ENCODE data around the gene LTC4S.

Gene LTC4S

DNA sequence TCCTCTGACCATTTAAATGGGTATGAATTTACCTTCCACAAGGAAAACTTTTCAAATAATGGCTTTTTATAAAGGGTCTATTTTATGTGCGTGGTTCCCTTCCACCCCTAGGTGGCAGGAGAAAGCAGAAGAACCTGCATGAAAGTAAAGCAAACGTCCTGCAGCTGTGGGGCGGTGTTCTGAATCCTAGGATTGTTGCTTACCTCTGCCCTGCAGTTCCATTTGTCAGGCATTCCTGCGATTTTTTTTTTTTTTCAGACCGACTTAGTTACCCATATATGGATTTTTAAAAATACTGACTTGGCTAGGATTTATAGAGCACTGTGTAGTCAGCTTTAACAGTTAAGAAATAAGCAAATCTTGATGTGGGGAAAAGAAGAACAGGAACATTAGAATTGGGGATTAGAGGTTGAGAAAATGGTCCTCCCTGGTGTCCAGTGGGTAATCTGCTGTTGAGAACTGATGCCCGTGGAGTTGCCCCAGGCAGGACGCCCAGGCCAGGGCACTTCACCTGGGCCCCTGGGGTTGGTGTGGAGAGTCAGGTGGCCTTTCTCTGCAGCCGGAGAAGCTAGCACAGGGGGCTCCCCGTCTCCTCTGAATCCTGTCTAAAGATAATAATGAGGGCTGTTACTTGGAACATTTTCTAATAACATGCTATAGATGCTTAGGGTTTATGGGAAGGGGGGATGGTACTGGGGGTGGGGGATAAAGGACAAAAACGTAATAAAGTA lies 30.4 kb upstream of the LTC4S start:
- Histone ChIP-seq H3K36me3 (ENCODE audit: control insufficient read depth, insufficient read depth, low read length) (peaks cover 8% of the 10 kb centered on the region), H3K4me3 (ENCODE audit: low read length) (no peak overlapping the region), H3K9ac (ENCODE audit: low read length) (no peak overlapping the region), H3K27ac (ENCODE audit: low read depth, low read length) (no peak overlapping the region), H3K27me3 (ENCODE audit: control insufficient read depth, insufficient read depth, low read length) (no peaks in the 10 kb centered on the region), H3K4me1 (ENCODE audit: control insufficient read depth, insufficient read depth, low read length) (peaks cover 24% of the 10 kb centered on the region)

DNA sequence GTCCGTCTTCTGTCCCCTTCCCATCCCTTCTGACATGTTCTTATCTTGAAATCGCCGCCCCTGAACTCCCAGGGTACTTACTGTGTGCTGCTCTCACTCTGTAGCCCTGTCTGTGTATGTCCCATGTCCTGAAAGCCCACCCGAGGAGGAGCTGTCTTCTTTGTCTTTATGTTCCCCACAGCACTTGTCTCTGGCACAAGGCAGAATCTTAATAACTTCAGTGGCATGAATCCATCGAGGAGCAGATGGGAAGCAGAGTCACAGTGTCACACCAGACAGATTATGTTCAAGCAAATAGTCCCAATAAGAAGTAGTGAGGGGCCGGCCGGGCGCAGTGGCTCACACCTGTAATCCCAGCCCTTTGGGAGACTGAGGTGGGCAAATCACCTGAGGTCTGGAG lies 29.7 kb upstream of the LTC4S start:
- Histone ChIP-seq H3K4me1 (ENCODE audit: control insufficient read depth, insufficient read depth, low read length) (peaks cover 24% of the 10 kb centered on the region), H3K4me3 (ENCODE audit: low read length) (no peak overlapping the region), H3K9ac (ENCODE audit: low read length) (no peak overlapping the region), H3K36me3 (ENCODE audit: control insufficient read depth, insufficient read depth, low read length) (peaks cover 13% of the 10 kb centered on the region), H3K27me3 (ENCODE audit: control insufficient read depth, insufficient read depth, low read length) (no peaks in the 10 kb centered on the region), H3K27ac (ENCODE audit: low read depth, low read length) (no peak overlapping the region)

DNA sequence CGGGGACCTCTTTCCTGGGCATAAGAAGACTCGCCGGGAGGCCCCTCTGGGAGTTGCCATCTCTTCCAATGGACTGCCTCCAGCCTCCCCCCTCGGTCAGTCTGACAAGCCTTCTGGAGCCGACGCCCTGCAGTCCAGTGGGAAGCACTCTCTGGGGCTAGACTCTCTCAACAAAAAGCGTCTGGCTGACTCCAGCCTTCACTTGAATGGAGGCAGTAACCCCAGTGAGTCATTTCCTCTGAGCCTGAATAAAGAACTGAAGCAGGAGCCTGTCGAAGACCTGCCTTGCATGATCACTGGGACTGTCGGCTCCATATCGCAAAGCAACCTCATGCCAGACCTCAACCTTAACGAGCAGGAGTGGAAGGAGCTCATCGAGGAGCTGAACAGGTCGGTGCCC lies 28.4 kb upstream of the LTC4S start:
- Histone ChIP-seq H3K4me1 (ENCODE audit: control insufficient read depth, insufficient read depth, low read length) (peaks cover 24% of the 10 kb centered on the region), H3K27ac (ENCODE audit: low read depth, low read length) (no peak overlapping the region), H3K9ac (ENCODE audit: low read length) (no peak overlapping the region), H3K36me3 (ENCODE audit: control insufficient read depth, insufficient read depth, low read length) (peaks cover 22% of the 10 kb centered on the region), H3K27me3 (ENCODE audit: control insufficient read depth, insufficient read depth, low read length) (no peaks in the 10 kb centered on the region), H3K4me3 (ENCODE audit: low read length) (no peak overlapping the region)

DNA sequence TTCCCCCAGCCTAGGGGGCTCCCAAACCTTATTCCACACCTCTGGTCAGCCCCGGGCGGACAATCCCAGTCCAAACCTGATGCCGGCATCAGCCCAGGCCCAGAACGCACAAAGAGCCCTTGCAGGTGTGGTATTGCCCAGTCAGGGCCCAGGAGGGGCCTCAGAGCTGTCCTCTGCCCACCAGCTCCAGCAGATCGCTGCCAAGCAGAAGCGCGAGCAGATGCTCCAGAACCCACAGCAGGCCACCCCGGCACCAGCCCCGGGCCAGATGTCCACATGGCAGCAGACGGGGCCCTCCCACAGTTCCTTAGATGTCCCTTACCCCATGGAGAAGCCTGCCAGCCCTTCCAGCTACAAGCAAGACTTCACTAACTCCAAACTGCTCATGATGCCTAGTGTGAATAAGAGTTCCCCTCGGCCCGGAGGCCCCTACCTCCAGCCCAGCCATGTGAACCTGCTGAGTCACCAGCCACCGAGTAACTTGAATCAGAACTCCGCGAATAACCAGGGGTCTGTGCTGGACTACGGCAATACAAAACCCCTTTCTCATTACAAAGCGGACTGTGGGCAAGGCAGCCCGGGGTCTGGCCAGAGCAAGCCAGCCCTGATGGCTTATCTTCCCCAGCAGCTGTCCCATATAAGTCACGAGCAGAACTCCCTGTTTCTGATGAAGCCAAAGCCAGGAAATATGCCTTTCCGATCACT lies 27.6 kb upstream of the LTC4S start:
- Histone ChIP-seq H3K36me3 (ENCODE audit: control insufficient read depth, insufficient read depth, low read length) (peaks cover 30% of the 10 kb centered on the region), H3K4me1 (ENCODE audit: control insufficient read depth, insufficient read depth, low read length) (peaks cover 24% of the 10 kb centered on the region), H3K27ac (ENCODE audit: low read depth, low read length) (no peak overlapping the region), H3K27me3 (ENCODE audit: control insufficient read depth, insufficient read depth, low read length) (no peaks in the 10 kb centered on the region), H3K9ac (ENCODE audit: low read length) (no peak overlapping the region), H3K4me3 (ENCODE audit: low read length) (no peak overlapping the region)

DNA sequence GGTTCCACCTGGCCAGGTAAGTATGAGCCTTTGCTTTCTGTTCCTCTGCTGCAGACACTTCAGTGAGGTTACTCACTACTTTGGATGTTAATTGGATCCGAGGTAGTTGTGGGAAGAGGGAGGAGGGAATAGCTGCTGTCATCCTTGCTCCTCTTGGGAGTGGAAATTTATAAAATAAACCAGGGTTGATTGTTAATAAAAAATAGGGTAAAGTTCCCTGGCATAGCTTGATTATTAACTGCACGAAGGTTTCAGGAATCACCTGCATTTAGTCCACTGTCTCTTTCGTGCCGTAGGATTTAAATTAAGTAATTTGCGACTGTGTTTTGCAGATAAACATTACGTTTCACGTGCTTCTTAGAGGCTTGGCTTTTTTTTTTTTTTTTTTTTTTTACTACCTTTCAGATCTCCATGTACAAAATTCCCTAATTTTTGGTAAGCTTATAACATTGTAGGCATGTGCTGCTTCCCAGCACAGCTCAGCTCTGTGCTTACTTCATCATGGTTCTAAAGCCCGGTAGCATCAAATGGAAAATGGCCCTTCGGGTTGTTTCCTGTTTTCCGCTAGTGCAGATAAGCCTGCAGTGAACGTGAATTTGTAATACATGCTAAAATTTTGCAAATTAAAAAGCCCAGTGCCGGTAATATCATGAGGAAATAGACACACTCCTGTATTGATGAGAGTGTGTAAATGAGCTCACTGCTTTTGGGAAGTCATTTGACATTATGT lies 26.9 kb upstream of the LTC4S start:
- peaks cover 22% of the 10 kb centered on the region for H3K4me1 ChIP-seq (ENCODE audit: control insufficient read depth, insufficient read depth, low read length)
- H3K27ac ChIP-seq (ENCODE audit: low read depth, low read length): no peak overlapping the region
- no peak overlapping the region for H3K4me3 ChIP-seq (ENCODE audit: low read length)
- no peak overlapping the region for H3K9ac ChIP-seq (ENCODE audit: low read length)
- no peaks in the 10 kb centered on the region for H3K27me3 ChIP-seq (ENCODE audit: control insufficient read depth, insufficient read depth, low read length)
- H3K36me3 ChIP-seq (ENCODE audit: control insufficient read depth, insufficient read depth, low read length): peaks cover 36% of the 10 kb centered on the region

DNA sequence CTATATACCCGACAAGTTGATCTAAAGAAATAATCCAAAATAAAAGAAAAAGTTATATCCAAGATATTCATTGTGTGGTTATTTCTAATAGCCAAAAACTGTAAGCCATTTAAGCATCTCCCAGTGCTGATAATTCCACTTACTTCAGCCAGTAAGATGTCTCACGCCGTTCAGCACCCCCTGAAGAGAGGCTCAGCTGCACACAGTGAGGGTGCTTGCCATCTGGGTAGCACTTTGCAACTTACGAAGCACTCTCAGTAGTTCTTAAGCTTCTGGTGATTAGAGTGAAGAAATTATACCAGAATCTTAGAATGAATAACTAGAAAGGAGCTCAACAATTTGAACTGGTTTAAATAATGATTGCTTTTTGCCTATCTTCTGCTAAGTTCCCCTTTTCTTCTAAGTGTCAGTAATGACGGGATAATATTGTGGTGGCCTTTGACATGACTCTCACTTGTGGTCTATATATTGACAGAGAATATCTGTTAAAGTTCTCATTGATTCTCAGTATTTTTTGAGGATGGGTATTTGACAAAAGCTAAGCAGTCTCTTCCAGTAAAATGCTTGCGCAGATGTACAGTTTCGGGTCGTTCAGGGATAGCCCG lies 26.2 kb upstream of the LTC4S start:
- Histone ChIP-seq H3K4me1 (ENCODE audit: control insufficient read depth, insufficient read depth, low read length) (peaks cover 15% of the 10 kb centered on the region), H3K27ac (ENCODE audit: low read depth, low read length) (no peak overlapping the region), H3K4me3 (ENCODE audit: low read length) (no peak overlapping the region), H3K36me3 (ENCODE audit: control insufficient read depth, insufficient read depth, low read length) (peaks cover 39% of the 10 kb centered on the region), H3K9ac (ENCODE audit: low read length) (no peak overlapping the region), H3K27me3 (ENCODE audit: control insufficient read depth, insufficient read depth, low read length) (no peaks in the 10 kb centered on the region)

DNA sequence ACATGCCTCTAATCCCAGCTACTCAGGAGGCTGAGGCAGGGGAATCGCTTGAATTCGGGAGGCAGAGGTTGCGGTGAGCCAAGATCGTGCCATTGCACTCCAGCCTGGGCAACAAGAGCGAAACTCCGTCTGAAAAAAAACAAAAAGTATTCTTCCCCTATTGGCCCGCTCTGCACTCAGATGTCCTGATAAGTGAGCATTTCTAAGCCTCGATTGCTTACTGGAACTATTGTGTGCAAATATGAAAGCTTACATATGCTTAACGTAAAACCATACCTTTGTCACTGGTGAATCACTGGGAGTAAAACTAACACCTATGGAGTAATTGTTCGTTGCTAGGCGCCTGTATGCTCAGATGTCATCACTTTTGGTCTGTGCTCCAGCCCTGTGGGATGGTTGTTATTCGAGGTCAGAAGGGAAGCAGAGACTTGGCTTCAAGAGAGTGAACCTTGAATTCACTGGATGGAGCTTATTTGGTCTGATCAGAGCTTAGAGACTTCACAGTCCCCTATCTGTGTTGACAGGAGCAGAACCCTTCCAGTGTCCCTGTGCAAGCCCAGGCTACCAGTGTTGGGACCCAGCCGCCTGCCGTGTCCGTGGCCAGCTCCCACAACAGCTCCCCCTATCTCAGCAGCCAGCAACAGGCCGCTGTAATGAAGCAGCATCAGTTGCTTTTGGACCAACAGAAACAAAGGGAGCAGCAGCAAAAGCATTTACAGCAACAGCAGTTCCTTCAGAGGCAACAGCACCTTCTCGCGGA lies 25.3 kb upstream of the LTC4S start:
- peaks cover 41% of the 10 kb centered on the region for H3K36me3 ChIP-seq (ENCODE audit: control insufficient read depth, insufficient read depth, low read length)
- H3K27ac ChIP-seq (ENCODE audit: low read depth, low read length): no peak overlapping the region

DNA sequence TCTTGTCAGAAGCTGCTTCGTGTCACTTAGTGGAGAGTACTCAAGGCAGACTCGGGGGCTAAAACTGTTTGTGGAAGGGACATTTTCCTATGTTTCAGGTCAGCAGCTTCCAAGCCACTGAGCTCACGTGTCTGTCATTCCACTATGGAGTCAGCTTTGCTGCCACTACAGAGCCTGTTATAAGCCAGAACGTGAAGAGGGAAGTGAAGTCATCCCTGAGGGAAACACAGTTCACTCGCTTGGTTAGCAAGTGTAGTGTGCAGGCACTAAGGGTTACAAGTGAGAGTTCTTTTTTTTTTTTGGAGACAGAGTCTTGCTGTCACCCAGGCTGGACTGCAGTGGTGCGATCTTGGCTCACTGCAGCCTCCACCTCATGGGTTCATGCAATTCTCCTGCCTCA lies 24.5 kb upstream of the LTC4S start:
- no peak overlapping the region for H3K9ac ChIP-seq (ENCODE audit: low read length)
- no peak overlapping the region for H3K4me3 ChIP-seq (ENCODE audit: low read length)
- peaks cover 49% of the 10 kb centered on the region for H3K36me3 ChIP-seq (ENCODE audit: control insufficient read depth, insufficient read depth, low read length)
- H3K27ac ChIP-seq (ENCODE audit: low read depth, low read length): no peak overlapping the region
- H3K27me3 ChIP-seq (ENCODE audit: control insufficient read depth, insufficient read depth, low read length): no peaks in the 10 kb centered on the region
- peaks cover 3% of the 10 kb centered on the region for H3K4me1 ChIP-seq (ENCODE audit: control insufficient read depth, insufficient read depth, low read length)

More for the DNA sequence above, 25.3 kb upstream of the LTC4S start:
- Histone ChIP-seq H3K4me1 (ENCODE audit: control insufficient read depth, insufficient read depth, low read length) (peaks cover 7% of the 10 kb centered on the region), H3K27me3 (ENCODE audit: control insufficient read depth, insufficient read depth, low read length) (no peaks in the 10 kb centered on the region), H3K4me3 (ENCODE audit: low read length) (no peak overlapping the region), H3K9ac (ENCODE audit: low read length) (no peak overlapping the region)

DNA sequence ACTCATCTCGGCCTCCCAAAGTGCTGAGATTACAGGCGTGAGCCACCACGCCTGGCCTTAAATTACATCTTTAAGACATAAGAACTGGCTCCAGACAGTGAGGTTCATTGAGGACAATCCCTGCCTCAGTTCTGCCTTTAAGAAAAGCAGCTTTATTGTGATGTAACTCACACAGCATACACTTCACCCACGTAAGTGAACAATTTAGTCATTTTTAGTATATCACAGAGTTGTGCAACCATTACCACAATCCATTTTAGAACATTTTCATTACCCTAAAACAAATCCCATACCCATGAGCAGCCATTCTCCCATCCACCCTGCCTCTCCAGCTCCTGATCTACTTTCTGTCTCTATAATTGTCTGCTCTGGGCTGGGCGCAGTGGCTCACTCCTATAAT lies 24.0 kb upstream of the LTC4S start:
- Histone ChIP-seq H3K27ac (ENCODE audit: low read depth, low read length) (no peak overlapping the region), H3K9ac (ENCODE audit: low read length) (no peak overlapping the region), H3K27me3 (ENCODE audit: control insufficient read depth, insufficient read depth, low read length) (no peaks in the 10 kb centered on the region), H3K36me3 (ENCODE audit: control insufficient read depth, insufficient read depth, low read length) (peaks cover 54% of the 10 kb centered on the region), H3K4me1 (ENCODE audit: control insufficient read depth, insufficient read depth, low read length) (peaks cover 3% of the 10 kb centered on the region), H3K4me3 (ENCODE audit: low read length) (no peak overlapping the region)

DNA sequence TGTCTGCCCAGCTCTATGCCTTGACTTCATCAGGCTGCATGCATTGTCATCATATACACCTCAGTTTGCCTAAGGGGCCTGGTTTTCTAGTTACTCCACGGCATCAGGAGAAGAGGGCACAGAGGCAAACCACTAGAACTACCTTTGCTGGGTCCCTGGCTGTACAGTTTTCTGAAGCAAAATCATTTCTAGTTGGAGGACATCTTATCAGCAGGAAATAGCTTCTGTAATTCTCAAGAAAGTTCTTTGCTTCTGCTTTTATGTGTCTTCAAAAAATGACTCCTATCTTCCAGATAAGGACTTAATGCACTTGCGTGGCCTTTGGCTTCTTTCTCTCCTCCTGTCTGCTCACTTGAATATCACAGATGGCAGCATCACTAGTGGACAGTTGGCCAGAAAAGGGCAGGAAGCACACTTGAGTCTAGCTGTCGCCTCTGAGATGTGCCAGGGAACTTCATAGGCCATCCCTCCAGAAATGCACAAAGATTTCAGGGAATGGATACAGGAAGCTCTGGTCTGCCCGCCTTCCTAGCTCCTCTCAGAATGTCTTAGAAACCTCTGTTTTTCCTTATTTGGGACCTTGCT lies 22.4 kb upstream of the LTC4S start:
- no peak overlapping the region for H3K4me3 ChIP-seq (ENCODE audit: low read length)
- peaks cover 57% of the 10 kb centered on the region for H3K36me3 ChIP-seq (ENCODE audit: control insufficient read depth, insufficient read depth, low read length)
- H3K27me3 ChIP-seq (ENCODE audit: control insufficient read depth, insufficient read depth, low read length): no peaks in the 10 kb centered on the region
- H3K9ac ChIP-seq (ENCODE audit: low read length): no peak overlapping the region
- H3K27ac ChIP-seq (ENCODE audit: low read depth, low read length): no peak overlapping the region
- H3K4me1 ChIP-seq (ENCODE audit: control insufficient read depth, insufficient read depth, low read length): no peaks in the 10 kb centered on the region

DNA sequence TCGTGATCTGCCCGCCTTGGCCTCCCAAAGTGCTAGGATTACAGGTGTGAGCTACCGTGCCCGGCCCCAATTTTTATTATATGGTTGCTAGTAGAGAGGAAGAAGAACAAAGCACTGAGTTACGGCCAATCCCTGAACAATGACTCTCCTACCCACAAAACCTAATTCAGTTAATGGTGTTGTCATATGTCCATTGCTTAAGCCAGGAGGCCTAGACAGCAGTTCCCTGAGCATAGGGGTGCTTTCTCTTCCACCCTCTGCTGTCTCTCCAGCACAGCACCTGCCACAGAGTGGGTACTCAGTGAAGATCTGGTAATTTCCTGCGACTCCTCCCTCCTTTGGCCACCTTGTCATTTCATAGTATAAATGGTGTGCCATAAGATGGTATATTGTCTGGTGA lies 21.4 kb upstream of the LTC4S start:
- Histone ChIP-seq H3K27ac (ENCODE audit: low read depth, low read length) (no peak overlapping the region), H3K36me3 (ENCODE audit: control insufficient read depth, insufficient read depth, low read length) (peaks cover 57% of the 10 kb centered on the region), H3K9ac (ENCODE audit: low read length) (no peak overlapping the region), H3K4me1 (ENCODE audit: control insufficient read depth, insufficient read depth, low read length) (no peaks in the 10 kb centered on the region), H3K27me3 (ENCODE audit: control insufficient read depth, insufficient read depth, low read length) (no peaks in the 10 kb centered on the region), H3K4me3 (ENCODE audit: low read length) (no peak overlapping the region)
